Gastrocnemius medialis (tissue), 4 donors: ENCODE data around the gene NDUFA13. TPM values are rescaled to one million over a fixed set of nuclear protein-coding genes. Genes with fewer than 3 reads are reported as not detected.
A peak's percentile ranks its signal among the peaks of the same experiment; 100 is the strongest.

ENCODE experiments used
- ATAC-seq, 2 donors: fragments of 150-250 bp; one replicate each; pipeline ENCODE4 v1.9.1; 2016
- DNase-seq, 2 donors: peaks; one replicate each; pipeline ENCODE4 v3.0.0-alpha.2; 2019
- H3K27ac ChIP-seq, 4 donors: fragments of 200-600 bp; sonication (generic); 1 replicate in 1 of 4; 2 replicates in 3 of 4; pipeline ENCODE4 v1.5.1; 2016 to 2018; ENCODE audit warnings: mild to moderate bottlenecking in 2 of 4, moderate library complexity in 1 of 4
- H3K27me3 ChIP-seq, 3 donors: fragments of 200-600 bp; sonication (generic) in 2 of 3; 1 replicate in 1 of 3; 2 replicates in 2 of 3; pipeline versions ENCODE4 v1.5.1 to v1.6.0; 2016 to 2019; ENCODE audit warnings: mild to moderate bottlenecking in 1 of 3, moderate library complexity in 1 of 3
- H3K36me3 ChIP-seq, 2 donors: fragments of 200-600 bp; sonication (generic) in 1 of 2; one replicate each; pipeline ENCODE4 v1.5.1; 2017 to 2018
- H3K4me1 ChIP-seq, 2 donors: fragments of 200-600 bp; sonication (generic) in 1 of 2; one replicate each; pipeline ENCODE4 v1.5.1; 2016 to 2017; ENCODE audit warnings: mild to moderate bottlenecking in 2 of 2
- H3K4me3 ChIP-seq, 4 donors: fragments of 200-600 bp; sonication (generic) in 3 of 4; 1 replicate in 1 of 4; 2 replicates in 3 of 4; pipeline ENCODE4 v1.5.1; 2016 to 2019; ENCODE audit warnings: mild to moderate bottlenecking in 2 of 4
- H3K9me3 ChIP-seq, 3 donors: fragments of 200-600 bp; sonication (generic) in 2 of 3; 1 replicate in 1 of 3; 2 replicates in 2 of 3; pipeline ENCODE4 v1.5.1; 2016 to 2019
- POLR2A ChIP-seq, 2 donors: fragments of 450-650 bp; IDR thresholded peaks; one replicate each; pipeline ENCODE4 v1.6.1; 2017; ENCODE audit warnings: antibody characterized with exemption in 2 of 2, mild to moderate bottlenecking in 2 of 2, moderate library complexity in 2 of 2
- in situ Hi-C, 4 donors: fragments of 200-750 bp; cut with MboI; loops; one replicate each; pipeline versions ENCODE4 v1.15.0 to v1.8.0; 2017; ENCODE audit warnings: low sequenced_read_pairs in 4 of 4
- intact Hi-C: fragments of 100-400 bp; cut with DNase I; formaldehyde crosslinking; loops from one replicate; pipeline ENCODE4 v1.15.1; 2023; ENCODE audit warnings: low total_unique reads
- total RNA-seq, 4 donors: library from RNA; depleted of rRNA; stranded (reverse); fragments of >200 nt; gene quantifications; one replicate each; pipeline versions ENCODE4 v1.1.0 to v1.2.3, GENCODE V29; 2016
- TF ChIP-seq, protein P1 (sequence below), 5 experiments: fragments of 450-650 bp in 3 of 5; fragments of 200-600 bp in 2 of 5; sonication (generic) in 2 of 5; IDR thresholded peaks in 4 of 5; conservative IDR thresholded peaks in 1 of 5; 1 replicate in 4 of 5; 2 replicates in 1 of 5; pipeline ENCODE4 v1.5.1; 2016 to 2019; ENCODE audit warnings: antibody characterized with exemption in 5 of 5, mild to moderate bottlenecking in 3 of 5, moderate library complexity in 3 of 5

The NDUFA13 gene
- total RNA-seq, 4 donors from 2014 or later, result 41.8 to 201 (median 50.5) TPM

DNA sequence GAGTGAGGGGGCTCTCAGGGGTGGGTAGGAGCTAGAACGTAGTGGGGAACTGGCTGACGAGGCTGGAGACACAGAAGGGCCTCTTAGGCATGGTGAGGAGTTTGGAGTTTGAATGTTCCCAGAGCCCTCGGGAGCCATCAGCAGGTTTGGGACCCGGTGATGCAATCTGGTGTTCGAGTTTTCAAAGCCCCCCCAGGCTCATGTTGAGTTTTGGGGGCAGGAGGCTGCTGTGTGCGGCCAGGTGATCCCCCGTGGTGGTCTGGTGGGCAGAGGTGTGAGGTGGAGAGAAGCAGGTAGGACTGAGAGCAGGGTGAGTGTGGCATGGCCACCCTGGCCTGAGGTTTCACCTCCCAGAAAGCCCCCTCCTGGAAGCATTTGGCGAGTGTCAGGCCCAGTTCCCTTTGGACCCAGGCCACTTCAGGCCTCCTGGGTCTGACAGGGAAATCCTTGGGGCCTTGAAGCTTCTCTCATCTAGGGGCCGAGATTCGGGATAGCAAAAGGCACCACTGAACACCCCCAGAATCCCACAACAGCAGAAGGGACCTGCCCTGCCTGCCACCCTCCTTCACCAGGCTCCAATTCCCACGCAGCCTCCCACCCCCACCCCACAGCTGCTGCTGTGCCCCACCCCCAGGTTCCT is 13.9 kb downstream of the NDUFA13 start:
- H3K27me3 ChIP-seq, result no peaks in the 10 kb centered on the region

DNA sequence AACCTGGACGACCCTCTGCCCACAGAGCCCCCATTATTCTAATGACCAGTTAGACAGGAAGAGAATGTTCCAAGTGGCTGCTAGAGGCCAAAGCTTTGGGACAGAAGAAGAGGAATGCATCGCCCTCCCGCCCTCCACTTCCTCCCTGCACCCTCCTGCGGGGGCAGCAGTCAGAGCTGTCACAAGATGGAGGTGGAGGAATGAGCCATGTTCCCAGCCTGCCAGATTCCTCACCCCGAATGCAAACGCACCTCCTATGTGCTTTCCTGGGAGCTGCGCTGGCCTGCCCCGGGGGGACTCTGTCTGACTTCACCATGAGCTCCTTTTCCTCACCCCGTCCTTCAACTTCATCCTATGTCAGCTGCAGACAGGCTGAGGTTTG is 14.4 kb downstream of the NDUFA13 start:
- no peak for TF ChIP-seq POLR2A (IDR thresholded peaks at IDR 0.05)
- TF ChIP-seq, protein P1, sequence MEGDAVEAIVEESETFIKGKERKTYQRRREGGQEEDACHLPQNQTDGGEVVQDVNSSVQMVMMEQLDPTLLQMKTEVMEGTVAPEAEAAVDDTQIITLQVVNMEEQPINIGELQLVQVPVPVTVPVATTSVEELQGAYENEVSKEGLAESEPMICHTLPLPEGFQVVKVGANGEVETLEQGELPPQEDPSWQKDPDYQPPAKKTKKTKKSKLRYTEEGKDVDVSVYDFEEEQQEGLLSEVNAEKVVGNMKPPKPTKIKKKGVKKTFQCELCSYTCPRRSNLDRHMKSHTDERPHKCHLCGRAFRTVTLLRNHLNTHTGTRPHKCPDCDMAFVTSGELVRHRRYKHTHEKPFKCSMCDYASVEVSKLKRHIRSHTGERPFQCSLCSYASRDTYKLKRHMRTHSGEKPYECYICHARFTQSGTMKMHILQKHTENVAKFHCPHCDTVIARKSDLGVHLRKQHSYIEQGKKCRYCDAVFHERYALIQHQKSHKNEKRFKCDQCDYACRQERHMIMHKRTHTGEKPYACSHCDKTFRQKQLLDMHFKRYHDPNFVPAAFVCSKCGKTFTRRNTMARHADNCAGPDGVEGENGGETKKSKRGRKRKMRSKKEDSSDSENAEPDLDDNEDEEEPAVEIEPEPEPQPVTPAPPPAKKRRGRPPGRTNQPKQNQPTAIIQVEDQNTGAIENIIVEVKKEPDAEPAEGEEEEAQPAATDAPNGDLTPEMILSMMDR (IDR thresholded peaks at IDR 0.05 in 4 of 5, conservative IDR thresholded peaks at IDR 0.05 in 1 of 5), result no peak
- peaks cover 0 to 17% of the 10 kb centered on the region in 2 donors for H3K36me3 ChIP-seq

More for the DNA sequence above, 13.9 kb downstream of the NDUFA13 start:
- no peaks in the 10 kb centered on the region for H3K9me3 ChIP-seq
- H3K36me3 ChIP-seq, result peaks cover 0 to 17% of the 10 kb centered on the region in 2 donors
- H3K4me1 ChIP-seq, result peaks cover 5 to 7% of the 10 kb centered on the region in 2 donors
- in situ Hi-C loops (loop anchor here (5.0 to 25.0 kb wide), 5 partner anchors 112 to 432 kb away; partner anchors contain the start of gene GMIP (in 3 of the 4)), intact Hi-C loops (no loop called here)
- no peak for ATAC-seq
- H3K4me3 ChIP-seq, result no peak overlapping the region
- no peak for DNase-seq
- TF ChIP-seq, protein P1 (IDR thresholded peaks at IDR 0.05 in 4 of 5, conservative IDR thresholded peaks at IDR 0.05 in 1 of 5), result no peak
- TF ChIP-seq POLR2A (IDR thresholded peaks at IDR 0.05), result no peak
- H3K27ac ChIP-seq, result no peak overlapping the region

DNA sequence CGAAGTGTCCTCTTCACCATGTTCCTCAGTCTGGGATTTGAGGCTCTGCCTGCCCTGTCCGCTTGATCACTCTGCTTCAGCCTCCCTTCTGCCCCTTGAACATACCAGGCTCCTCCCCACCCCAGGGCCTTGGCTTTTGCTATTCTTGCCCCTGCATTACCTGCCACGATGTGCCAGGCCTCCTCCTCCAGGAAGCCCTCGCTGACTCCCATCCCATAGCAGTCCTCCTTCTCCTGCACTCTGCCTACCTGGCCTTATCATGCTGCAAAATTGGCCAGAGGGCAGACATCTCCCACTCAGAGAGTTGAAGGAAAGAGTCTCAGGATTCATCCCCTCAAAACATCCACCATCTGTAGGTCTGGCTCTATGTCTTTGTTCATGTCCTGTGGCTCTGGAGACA is 14.9 kb downstream of the NDUFA13 start:
- H3K27ac ChIP-seq, result no peak overlapping the region
- TF ChIP-seq, protein P1 (IDR thresholded peaks at IDR 0.05 in 4 of 5, conservative IDR thresholded peaks at IDR 0.05 in 1 of 5), result no peak
- TF ChIP-seq POLR2A (IDR thresholded peaks at IDR 0.05), result no peak
- no peaks in the 10 kb centered on the region for H3K27me3 ChIP-seq
- peaks cover 0 to 17% of the 10 kb centered on the region in 2 donors for H3K36me3 ChIP-seq
- peaks cover 0 to 7% of the 10 kb centered on the region in 2 donors for H3K4me1 ChIP-seq
- ATAC-seq, result no peak
- in situ Hi-C loops (loop anchor here (5.0 to 25.0 kb wide), 5 partner anchors 111 to 431 kb away; partner anchors contain the start of gene GMIP (in 2 of the 4)), intact Hi-C loops (no loop called here)
- H3K4me3 ChIP-seq, result no peak overlapping the region
- no peak for DNase-seq
- H3K9me3 ChIP-seq, result no peaks in the 10 kb centered on the region

More for the DNA sequence above, 14.4 kb downstream of the NDUFA13 start:
- H3K9me3 ChIP-seq, result no peaks in the 10 kb centered on the region
- peaks cover 0 to 7% of the 10 kb centered on the region in 2 donors for H3K4me1 ChIP-seq
- no peak overlapping the region for H3K27ac ChIP-seq
- in situ Hi-C loops (loop anchor here (5.0 to 25.0 kb wide), 5 partner anchors 112 to 432 kb away; partner anchors contain the start of gene GMIP (in 2 of the 4)), intact Hi-C loops (no loop called here)
- H3K4me3 ChIP-seq, result no peak overlapping the region
- ATAC-seq, result no peak
- H3K27me3 ChIP-seq, result no peaks in the 10 kb centered on the region
- no peak for DNase-seq

DNA sequence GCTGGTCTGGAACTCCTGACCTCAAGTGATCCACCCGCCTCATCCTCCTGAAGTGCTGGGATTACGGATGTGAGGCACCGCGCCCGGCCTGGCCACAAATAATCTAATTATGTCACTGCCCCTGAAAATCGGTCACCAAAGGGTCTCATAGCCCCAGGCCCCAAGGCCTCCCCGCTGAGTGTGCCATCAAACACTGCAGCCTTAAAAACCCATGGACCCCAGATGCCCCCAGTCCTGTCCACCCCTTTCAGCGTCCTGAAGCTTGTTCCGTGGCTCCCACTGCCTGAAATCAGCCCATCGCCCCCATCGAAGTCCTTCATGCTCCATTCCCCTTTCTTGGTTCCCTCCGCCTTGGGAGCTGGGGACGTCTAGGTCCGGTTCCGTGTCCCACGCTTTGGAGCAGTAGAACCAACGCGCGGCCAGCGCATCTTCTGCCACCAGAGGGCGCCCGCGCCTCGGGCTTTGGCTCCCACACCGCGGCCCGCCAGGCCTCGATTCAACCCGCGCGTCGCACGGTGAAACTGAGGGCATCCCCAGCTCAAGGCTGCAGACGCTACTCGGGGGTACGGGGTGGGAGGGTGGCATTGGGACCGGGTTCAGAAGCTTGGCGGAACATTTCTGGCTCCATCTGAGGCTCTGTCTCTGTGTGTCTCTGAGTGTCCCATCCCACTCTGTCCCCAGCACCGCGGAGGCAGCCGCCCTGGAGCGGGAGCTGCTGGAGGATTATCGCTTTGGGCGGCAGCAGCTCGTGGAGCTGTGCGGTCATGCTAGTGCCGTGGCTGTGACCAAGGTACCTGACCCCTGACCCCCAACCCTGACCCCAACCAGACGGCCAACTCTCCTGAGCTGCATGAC is 16.2 kb downstream of the NDUFA13 start:
- H3K4me3 ChIP-seq, result no peak overlapping the region
- ATAC-seq, result peak; percentile 52 to 82

More for the DNA sequence above, 16.2 kb downstream of the NDUFA13 start:
- TF ChIP-seq, protein P1 (IDR thresholded peaks at IDR 0.05 in 4 of 5, conservative IDR thresholded peaks at IDR 0.05 in 1 of 5), result peak; percentile 86 to 98 (median 91)
- TF ChIP-seq POLR2A (IDR thresholded peaks at IDR 0.05), result no peak
- peak; percentile 46 to 57 for DNase-seq
- peaks cover 0 to 3% (median 2%) of the 10 kb centered on the region in 3 donors for H3K27me3 ChIP-seq
- H3K36me3 ChIP-seq, result peaks cover 0 to 12% of the 10 kb centered on the region in 2 donors
- intact Hi-C loops, result loop anchor here (1.0 to 2.0 kb wide), 3 partner anchors 112 to 745 kb away; no protein-coding TSS in a partner anchor
- H3K27ac ChIP-seq, result no peak overlapping the region
- in situ Hi-C loops, result loop anchor here (5.0 to 25.0 kb wide), 5 partner anchors 110 to 430 kb away; partner anchors contain the start of gene GMIP (in 2 of the 4)
- H3K4me1 ChIP-seq, result peaks cover 0 to 7% of the 10 kb centered on the region in 2 donors
- H3K9me3 ChIP-seq, result no peaks in the 10 kb centered on the region
